ENCODE results near the gene ELFN2.

- TF ChIP-seq ZNF384 (IDR thresholded peaks at IDR 0.05) (no peak), PKNOX1 (IDR thresholded peaks at IDR 0.05) (no peak), BHLHE40 (IDR thresholded peaks at IDR 0.05; ENCODE audit: borderline replicate concordance) (no peak), FOXA1 (IDR thresholded peaks at IDR 0.05) (no peak), FOXM1 (IDR thresholded peaks at IDR 0.05; ENCODE audit: borderline replicate concordance) (no peak)
Measured at GRCh38 chr22:37409031-37409430, 18.2 kb downstream of the ELFN2 start.
